ENCODE data around the gene NLGN1.

The NLGN1 gene

DNA sequence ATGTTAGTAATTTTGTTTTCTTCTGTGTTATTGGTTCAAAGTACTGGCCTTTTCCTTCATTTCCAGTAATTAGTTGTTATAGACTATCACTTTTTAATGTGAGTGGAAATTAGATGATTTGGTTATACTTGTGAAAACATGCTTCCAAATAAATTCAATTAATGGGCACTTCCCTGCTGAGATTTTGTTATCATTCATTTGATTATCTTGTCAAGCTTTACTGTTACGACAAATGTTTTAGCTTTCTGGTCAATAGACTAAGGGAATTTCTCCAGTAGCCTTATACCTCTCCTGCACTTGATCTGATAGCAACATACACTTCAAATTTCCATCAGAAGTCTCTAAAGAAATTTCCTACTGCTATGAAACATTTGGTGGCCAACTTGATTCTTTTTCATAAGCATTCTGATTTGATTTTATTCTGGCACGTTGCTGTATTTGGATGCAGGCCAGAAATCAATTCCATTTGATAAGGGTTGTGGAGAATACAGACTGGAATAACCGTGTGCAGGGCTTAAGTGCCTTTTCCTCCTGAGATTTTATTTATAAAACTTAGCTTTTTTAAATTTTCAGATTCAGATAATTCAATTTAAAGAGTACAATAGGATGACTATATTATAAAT lies 887.8 kb downstream of the NLGN1 start:
- no peak for DNase-seq (ENCODE audit: low spot score)

DNA sequence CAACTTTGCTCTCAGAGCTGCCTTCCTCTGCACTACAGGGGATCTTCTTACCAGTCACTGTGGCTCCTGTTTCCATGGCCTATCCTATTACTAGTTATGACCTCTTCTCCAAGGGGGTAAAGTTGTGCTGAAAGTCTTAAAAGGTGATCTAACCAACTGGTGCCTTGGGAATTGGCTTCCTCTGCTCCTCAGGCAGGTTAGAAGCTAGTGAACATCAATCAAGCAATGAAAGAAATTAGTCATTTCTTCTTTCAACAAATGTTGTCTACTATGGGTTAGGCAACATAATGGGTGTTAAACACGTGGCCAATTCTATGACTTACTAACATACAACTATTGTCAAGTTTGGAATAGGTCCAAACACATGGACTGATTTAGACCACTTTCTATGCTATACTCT lies 890.2 kb downstream of the NLGN1 start:
- no peak for DNase-seq (ENCODE audit: low spot score)

DNA sequence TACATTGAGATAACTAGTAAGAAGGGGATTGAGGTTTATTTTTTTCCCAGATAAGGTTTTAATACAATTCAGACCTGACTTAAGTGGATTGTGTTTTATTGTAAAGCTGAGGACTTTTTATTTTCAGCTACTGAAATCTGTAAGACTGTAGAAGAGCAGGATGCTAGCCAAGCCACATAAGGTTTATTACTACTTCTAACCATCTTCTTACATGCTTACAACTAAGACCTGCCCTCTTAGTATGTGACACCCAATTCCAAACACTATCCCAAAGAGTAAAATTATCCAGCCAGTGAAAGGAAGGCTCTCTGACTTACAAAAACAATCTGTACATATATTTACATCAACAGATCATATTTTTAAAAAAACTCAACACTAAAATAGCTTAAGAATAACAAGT lies 897.1 kb downstream of the NLGN1 start:
- no peak for DNase-seq (ENCODE audit: low spot score)

DNA sequence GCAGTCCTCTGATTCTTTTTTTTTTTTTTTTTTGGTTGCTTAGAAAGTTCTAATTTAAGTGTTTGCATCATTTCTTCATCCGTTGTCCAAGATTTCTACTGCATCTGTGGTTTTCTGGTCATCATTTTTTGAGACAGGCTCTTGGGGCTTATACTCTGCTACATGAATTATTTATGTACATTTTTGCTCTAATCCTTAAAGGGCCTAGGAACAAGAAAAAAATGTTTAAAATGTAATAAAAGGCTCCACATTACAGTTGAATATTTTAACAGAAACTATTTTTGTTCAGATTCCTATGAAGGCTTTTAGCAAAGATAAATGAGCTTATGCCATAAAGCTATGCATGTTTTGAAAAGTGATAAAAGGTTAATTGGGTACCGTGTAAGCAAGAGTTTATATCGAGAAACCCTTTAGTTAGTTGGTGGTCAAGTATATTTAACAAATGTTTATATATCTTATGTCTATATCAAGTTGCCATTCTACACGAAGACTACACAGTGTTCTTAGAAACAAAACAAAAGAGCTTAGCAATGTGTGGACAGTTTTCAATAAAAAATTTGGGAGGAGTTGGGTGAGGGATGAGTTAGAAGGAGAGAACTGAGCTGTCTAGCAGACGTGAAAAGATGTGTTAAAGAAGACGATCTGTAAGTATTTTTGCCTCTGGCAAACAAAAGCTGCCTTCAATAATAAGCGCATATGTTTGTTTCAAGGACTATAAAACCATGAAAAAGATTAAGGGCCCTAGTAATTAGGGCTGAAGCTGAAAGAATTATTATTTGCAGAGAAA lies 898.0 kb downstream of the NLGN1 start:
- no peak for DNase-seq (ENCODE audit: low spot score)

DNA sequence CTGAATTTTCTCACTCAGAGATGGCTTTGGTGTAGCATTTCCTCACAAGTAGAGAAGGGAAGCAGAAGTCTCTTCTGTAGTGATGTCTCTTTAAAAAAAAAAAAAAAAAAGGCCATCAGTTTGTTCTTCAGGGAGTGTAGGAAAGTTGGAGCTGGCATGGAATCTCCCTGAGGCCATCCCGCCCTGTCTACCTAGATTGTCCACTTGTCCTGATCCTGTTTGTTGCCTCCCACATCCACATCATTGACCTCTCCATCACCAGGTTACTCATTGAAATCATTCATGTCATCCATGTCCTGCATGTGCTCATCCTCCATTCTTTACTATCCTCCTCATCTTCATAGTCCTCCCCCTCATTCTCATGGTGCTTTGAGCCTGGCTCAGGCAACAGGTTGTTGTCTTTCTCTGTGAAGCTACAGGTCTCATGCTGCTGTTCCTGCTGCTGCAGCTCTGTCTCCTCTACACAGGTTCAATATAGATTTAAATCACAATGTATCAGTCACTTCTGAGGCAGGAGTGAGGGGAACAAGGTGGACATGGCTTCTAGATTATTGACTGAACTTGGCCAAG lies 905.3 kb downstream of the NLGN1 start:
- no peak for DNase-seq (ENCODE audit: low spot score)

DNA sequence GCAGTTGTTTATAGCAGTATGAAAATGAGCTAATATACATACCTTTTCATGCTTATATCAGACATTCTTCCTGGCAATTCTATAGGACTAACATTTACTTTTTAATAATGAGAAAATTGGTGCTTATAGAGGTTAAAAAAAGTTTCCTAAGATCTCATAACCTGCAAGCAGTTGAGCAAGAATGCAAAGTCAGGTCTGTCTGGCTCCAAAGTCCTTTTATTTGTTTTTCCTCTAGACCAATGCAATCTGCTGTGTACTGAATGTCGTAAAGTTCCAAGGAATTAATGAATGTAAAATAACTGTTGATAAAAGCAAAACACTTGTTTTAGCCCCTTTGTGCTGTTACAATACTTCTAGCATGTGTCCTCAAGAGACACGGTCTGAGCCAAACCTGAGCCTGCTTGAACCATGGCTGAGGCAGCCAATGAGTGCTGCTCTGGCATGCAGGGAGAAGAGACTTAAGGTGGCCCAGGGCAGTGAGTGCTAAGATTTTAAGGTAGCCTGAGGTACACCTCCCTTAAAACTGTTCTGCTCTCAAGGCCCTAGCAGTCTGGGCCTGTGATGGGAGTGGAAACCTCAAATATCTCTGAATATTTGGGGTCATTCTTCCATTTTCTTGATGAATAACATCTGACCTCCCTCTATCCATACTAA lies 906.5 kb downstream of the NLGN1 start:
- no peak for DNase-seq (ENCODE audit: low spot score)

DNA sequence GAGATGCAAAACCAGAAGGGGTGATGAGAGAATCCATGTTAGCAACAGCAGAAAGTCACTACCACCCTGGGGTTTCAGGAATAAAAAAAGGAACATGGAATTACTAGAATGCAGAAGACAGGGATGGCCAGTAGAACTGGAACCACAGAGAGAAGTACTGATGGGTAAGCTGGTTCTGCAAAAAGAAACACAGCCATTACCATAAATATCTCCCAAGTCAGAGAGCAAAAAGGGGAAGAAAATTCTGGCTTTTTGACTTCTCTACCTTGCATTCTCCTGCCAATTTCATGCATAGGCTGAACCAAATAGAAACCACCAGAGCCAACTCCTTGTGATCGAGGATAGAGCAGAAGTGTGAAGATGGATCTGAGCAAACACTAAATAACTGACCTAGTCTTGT lies 911.2 kb downstream of the NLGN1 start:
- peak; percentile 31 for DNase-seq (ENCODE audit: low spot score)

DNA sequence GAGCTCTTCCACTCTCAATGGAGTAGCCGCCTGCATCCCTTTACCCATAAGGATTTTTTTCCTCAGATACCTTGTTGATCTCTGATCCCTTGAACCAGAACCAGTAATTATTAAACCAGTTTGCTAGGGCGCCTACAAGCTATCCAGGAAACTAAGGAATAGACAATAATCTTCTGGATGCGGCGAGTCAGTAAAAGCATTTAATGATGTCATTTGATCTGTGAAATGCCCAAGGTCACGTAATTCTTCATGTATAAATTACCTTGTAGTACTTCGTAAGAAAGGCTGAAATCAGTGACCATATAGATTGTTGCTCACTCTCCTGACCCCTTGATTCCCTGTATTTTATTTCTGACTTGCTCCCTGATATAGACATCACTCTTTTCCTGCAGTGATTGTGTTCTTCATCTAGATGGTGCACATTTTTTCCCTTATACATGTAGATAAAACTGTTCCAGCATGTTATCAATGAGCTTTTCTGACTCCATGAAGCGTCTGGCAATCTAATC lies 913.0 kb downstream of the NLGN1 start:
- DNase-seq (ENCODE audit: low spot score): no peak

DNA sequence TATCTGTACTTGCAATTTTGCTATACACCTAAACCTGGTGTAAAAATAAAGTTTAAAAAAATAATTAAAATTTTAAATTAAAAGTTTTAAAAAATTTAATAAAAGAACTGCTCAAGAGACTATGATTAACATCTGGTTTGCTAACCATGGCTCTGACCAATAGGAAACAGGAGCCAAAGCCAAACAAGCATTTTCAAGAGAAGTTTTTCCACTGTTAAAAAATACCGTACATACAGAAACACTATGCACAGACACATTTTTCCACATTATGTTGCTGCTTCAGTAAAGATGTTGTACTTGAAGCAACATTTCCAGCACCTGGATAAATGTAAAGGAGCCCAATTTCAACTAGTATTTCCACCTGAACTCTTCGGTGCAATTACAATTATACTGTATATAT lies 917.7 kb downstream of the NLGN1 start:
- DNase-seq (ENCODE audit: low spot score): no peak

DNA sequence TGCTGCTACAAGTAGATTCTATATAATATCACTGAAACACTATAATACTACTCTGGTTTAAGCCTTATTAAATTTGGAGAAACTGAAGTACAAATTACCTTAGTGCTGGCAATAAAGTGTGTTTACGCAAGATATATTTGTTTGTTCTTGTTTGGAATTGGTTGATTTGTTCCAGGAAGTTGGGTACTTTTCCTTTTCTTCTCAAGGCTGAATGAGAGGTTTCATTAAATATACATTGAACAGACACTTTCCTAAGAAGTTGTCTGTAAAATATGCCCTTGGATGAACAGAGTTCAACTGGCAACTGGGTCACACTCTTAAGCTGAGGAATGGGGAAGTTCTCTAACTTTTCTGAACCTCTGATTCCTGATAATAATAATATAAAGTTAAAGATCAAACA lies 919.5 kb downstream of the NLGN1 start:
- no peak for DNase-seq (ENCODE audit: low spot score)

DNA sequence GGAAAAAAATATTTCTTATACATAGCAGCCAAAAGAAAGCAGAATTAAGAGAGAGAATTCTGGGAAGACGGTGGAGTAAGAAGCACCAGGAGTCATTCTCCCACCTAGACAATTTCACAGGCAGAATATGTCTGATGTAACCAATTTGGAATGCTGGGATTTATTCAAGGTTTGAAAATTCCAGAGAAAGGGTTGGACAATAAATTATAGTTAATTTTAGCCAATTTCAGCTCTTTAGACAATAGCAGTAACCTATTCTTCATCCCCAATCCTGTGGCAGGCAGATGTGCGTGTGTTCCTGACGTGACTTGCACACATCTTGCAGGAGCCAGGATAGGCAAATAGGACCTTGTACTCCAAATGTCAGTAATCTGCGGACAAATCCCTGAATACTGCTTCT lies 920.6 kb downstream of the NLGN1 start:
- DNase-seq (ENCODE audit: low spot score): no peak

DNA sequence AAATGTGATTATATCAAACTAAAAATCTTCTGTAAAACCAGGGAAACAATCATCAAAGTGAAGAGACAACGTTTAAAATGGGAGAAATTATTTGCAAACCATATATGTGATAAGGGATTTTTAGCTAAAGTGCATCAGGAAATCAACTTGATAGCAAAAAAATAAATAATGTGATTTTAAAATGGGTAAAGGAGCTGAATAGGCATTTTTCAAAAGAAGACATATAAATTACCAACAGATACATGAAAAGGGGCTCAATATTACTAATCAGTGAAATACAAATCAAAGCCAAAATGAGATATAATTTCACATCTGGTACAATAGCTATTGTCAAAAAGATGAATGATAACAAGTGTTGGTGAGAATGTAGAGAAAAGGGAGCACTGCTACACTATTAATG lies 924.0 kb downstream of the NLGN1 start:
- no peak for DNase-seq (ENCODE audit: low spot score)

DNA sequence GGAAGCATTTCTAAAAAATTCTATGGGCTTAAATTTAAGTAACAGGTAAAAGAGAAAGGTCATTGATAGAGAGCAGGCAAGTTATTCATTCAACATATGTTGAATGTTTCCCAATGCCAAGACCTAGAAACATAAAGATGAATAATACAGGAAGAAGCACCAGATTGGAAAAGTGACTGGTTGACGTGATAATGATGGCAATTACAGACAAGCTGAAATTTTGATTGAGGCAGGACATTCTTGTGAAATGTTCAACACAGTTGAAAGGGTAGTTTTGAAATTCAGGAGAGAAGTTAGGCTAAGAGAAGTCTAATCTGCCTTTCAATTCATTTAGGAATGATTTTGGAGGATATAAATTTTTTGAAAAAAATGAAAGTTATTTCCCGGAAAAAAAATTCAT lies 925.2 kb downstream of the NLGN1 start:
- DNase-seq (ENCODE audit: low spot score): no peak

DNA sequence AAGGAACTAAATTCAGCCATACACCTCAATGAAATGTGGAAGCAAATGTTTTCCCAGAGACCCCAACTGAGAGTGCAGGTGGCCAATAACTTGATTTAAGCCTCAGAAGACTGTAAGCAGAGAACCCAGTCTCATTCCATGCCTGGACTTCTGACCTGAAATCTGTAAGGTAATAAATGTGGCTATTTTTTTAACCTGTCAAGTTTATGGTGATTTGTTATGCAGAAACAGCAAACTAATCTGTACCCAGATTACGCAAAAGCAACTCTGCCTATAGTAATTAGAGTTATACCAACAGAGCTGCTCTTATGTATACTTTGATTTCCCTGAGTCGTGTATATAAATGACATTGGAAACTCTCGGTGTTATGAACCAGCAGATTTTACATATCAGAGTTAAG lies 927.6 kb downstream of the NLGN1 start:
- no peak for DNase-seq (ENCODE audit: low spot score)

DNA sequence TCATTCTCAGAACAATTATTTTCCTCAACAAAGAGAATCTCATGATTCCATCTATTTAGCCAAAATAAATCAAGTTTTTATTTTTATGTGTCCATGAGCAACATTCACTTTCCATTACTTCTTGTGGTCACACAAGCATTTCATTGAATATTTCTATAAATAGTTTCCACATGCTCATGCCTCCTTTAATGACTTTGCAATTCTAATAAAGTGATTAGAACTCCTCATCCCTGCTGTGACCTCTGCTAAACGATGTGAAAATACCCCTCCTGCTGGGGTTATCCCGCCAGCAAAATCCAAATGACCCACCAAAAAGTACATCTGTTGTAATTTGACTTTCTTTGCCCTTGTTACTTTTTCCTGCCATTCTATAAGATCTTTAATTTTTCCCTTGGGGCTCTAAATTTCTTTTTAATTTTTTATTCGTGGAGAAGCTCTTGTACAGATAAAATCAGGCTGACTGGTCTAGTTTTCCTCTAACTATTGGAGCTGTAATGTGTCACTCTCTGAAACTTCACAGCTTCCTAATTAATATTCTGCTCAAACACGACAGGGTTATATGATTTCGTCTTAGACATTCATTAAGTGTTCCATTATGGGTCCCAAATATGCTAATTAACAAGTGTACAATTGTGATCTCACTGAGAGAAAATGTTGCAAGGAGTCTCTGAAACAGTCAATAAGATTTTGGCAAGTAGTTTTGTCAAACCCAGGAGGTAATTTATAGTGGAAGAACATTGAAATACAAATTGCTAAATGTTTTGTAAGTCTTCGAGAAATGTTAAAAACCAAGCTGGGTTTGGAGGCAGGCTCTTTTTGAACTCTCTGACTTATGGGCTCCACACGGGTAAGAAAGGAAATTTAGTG lies 928.5 kb downstream of the NLGN1 start:
- no peak for DNase-seq (ENCODE audit: low spot score)

DNA sequence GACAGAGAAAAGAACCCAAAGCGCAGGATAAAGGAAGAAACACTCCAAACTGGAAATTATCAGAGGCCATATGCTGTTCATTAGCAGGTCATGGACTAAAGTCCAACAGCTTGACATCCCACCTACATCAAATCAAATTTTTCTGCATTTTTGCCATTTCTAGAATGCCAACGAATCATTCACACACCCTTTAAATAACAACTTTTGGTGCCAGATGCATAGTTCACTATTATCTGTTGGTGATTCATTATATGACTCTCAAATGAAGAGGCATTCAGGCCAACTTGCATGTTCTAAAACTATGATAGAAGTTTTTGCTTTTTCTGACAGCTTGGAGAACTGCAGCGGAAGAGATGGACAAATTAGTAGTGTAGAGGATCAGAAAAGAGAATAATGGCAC lies 931.8 kb downstream of the NLGN1 start:
- no peak for DNase-seq (ENCODE audit: low spot score)

DNA sequence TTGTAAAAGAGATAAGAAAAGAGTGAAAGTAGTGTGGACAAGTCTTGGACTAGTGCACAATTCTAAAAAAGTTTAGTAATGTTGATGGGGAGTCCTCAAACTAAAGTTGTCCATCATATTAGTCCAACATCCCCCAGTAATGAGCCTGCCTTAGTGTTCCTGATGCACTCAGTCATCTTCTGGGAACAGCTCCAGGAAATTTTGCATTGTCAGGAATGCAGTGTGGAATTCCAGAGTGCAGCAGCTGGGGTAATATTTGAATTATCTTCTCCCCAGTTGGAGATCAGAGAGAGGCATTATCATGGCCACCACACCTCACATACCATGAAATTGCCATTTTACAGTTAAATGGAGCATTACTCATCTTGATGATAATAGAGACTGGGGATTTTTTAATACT lies 932.8 kb downstream of the NLGN1 start:
- DNase-seq (ENCODE audit: low spot score): no peak

DNA sequence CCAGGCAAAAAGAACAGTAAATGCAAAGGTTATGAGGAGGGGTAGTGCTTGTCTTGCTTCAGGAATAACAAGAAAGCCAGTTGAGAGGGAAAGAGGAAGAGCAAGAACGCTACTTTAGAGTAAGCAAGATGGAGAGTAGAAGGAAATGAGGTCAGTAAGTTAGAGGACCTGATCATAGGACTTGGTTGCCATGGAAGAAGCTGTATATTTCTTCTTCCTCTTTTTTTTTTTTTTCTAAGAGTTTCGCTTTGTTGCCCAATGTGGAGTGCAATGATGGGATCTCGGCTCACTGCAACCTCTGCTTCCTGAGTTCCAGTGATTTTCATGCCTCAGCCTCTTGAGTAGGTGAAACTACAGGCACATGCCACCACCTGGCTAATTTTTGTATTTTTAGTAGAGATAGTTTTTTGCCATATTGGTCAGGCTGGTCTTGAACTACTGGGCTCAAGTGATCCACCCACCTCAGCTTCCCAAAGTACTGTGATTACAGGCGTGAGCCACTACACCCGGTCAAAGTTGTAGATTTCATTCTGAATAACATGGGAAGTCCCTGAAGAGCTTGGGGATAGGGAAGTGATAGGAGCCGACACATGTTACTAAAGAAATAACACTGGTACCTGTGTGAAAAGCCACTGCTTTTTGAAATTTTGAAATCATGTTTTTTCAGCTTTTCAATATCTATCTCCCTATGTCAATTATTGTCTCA lies 933.7 kb downstream of the NLGN1 start:
- peak; percentile 43 for DNase-seq (ENCODE audit: low spot score)

DNA sequence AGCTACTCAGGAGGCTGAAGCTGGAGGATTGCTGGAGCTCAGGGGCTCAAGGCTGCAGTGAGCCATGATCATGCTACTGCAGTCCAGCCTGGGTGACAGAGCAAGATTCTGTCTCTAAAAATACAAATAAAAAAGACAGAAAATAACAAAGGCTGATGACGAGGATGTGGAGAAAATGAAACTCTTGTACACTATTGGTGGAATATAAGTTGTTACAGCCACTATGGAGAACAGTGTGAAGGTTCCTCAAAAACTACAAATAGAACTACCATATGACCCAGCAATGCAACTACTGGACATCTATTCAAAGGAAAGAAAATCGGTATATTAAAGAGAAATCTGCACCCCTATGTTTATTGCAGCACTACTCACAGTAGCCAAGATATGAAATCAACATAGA lies 934.8 kb downstream of the NLGN1 start:
- DNase-seq (ENCODE audit: low spot score): no peak

DNA sequence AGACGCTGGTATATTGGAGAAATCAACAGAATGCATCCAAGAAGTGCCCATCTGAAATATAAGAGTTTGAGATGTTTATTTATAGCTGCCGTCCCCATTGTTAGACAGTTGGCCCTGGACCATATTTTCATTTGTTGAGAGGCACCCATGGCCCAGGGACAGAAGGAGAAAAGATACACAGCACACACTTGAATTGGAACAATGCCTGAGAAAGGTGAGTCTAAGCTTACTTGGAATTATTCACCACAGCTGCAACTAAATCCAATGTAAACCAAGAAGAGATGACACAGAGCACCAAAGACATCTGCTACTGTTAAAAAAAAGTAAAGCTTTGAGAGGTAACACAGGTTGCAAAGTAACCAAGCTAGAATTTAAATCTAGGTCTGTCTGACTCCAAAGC lies 936.1 kb downstream of the NLGN1 start:
- DNase-seq (ENCODE audit: low spot score): no peak

DNA sequence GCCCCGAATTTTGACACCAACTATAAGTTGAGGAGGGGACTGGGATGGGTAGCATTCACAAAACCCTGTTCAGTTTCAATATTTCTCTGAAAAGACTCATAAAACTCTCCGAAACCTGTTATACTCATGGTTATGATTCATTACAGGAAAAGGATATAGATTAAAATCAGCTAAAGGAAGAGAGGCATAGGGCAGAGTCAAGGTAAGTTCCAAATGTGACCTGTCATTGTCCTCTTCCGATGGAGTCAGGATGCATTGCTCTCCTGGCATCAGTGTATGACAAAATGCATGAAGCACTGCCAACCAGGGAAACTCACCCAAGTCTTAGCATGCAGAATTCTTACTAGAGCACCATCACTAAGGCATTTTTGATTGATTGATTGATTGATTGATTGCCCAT lies 936.6 kb downstream of the NLGN1 start:
- no peak for DNase-seq (ENCODE audit: low spot score)
